GM19467 (cell line): ENCODE measurements around the gene L1TD1.
"Not testable (repeated sequence)": the region's sequence is repeated elsewhere in the genome, so short reads cannot be mapped to it uniquely, and the experiment has no call there.

Source experiments
- ATAC-seq: cut with Tn5 transposase; IDR thresholded peaks from one replicate; pipeline ENCODE4 v1.9.1; 2021; ENCODE audit warnings: mild to moderate bottlenecking, moderate library complexity; ENCODE audit not compliant: unreplicated experiment

The L1TD1 gene

GRCh38 chr1:62194651-62195544 is at the start of gene L1TD1:
Gene L1TD1 (plus strand): TSS chr1:62194849. CDS start chr1:62206629, 11,780 bp downstream.
- no peak for ATAC-seq

GRCh38 chr1:62159940-62160348 is 34.7 kb upstream of the L1TD1 start:
- ATAC-seq, result peak; percentile 76

GRCh38 chr1:62161711-62162110 is 32.9 kb upstream of the L1TD1 start:
- ATAC-seq, result no peak

GRCh38 chr1:62170380-62170779 is 24.3 kb upstream of the L1TD1 start:
- not testable (repeated sequence) for ATAC-seq

- no peak for ATAC-seq
These were observed 19.0 kb upstream of the L1TD1 start for GRCh38 chr1:62175568-62176179.

- no peak for ATAC-seq
These were observed 17.9 kb upstream of the L1TD1 start for GRCh38 chr1:62176597-62177312.

GRCh38 chr1:62177621-62178020 is 17.0 kb upstream of the L1TD1 start:
- no peak for ATAC-seq

- no peak for ATAC-seq
These were observed 16.3 kb upstream of the L1TD1 start for GRCh38 chr1:62178372-62178771.

- not testable (repeated sequence) for ATAC-seq
These were observed 14.6 kb upstream of the L1TD1 start for GRCh38 chr1:62180054-62180453.

- ATAC-seq, result no peak
These were observed 14.0 kb upstream of the L1TD1 start for GRCh38 chr1:62180639-62181038.

GRCh38 chr1:62181532-62181931 is 13.1 kb upstream of the L1TD1 start:
- no peak for ATAC-seq

- ATAC-seq, result not testable (repeated sequence)
These were observed 12.5 kb upstream of the L1TD1 start for GRCh38 chr1:62182157-62182556.

GRCh38 chr1:62183164-62184020 is 11.3 kb upstream of the L1TD1 start:
- not testable (repeated sequence) for ATAC-seq

- no peak for ATAC-seq
These were observed 10.3 kb upstream of the L1TD1 start for GRCh38 chr1:62184336-62184735.

- not testable (repeated sequence) for ATAC-seq
These were observed 9.4 kb upstream of the L1TD1 start for GRCh38 chr1:62185233-62185632.

- ATAC-seq, result no peak
These were observed 9.0 kb upstream of the L1TD1 start for GRCh38 chr1:62185677-62186076.

GRCh38 chr1:62187548-62187947 is 7.1 kb upstream of the L1TD1 start:
- no peak for ATAC-seq

- no peak for ATAC-seq
These were observed 6.5 kb upstream of the L1TD1 start for GRCh38 chr1:62188111-62188510.

GRCh38 chr1:62196086-62196690 is 1.5 kb downstream of the L1TD1 start:
- ATAC-seq, result no peak
